SK-MEL-5 (cell line): Measurements from ENCODE around the gene PYROXD2. TPM values are rescaled to one million over a fixed set of nuclear protein-coding genes. Genes with fewer than 3 reads are reported as not detected.

ENCODE experiments used
- DNase-seq: peaks from one replicate; pipeline ENCODE4 v3.0.0-alpha.2; 2016; ENCODE audit warnings: low read depth, low spot score
- in situ Hi-C: cut with HindIII; loops from 2 replicates; pipeline ENCODE4 v1.10.0; 2016; ENCODE audit warnings: low sequenced_read_pairs, high pct_unique_total_duplicates, low pct_unique_long_range_greater_than_20kb
- total RNA-seq: library from RNA; depleted of rRNA; stranded (reverse); fragments of >200 nt; shearing (Covaris generic); gene quantifications from 2 replicates; pipeline ENCODE4 v1.2.3, GENCODE V29; 2014

PYROXD2 gene
- total RNA-seq, 1 experiment from 2014 or later, result 3.2 TPM

DNA sequence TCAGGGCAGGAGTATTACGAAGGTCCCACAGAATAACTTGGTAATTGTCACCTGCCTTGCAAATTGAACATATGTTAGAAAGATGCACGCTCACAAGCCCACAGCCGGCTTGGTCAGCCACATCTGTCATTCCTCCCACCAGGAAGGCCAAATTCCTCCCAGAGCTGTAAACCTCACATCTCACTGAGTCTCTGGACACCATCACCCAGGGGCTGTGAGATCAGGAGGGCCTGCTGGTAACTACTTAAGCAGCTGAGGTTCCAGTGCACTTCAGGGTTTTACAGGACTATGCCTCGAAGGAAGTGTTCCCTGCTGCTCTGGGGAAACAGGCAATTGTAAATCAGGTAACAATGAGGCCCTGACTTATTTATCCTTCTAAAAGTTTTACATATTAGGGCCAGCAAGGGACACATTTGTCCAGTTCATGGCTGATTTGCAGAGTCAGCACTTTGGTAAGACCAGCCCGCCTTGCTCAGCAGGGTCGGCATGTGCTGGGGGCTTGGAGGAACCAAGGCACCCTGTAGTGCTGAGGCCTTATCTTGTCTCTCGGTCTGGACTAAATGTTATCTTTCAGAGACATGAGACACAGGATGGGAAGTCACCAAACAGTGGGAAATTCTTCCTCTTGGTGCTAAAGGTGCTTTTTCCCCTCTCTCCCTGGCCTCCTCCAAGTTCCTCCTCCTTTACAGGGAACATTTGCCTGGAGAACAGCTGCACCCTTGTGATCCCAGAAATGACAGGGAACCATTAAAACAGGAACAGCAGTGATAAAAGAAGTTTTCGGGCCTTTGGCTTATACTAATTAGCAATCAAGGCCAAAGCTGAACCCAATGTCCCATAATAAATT is 34.3 kb downstream of the PYROXD2 start:
- in situ Hi-C loops, result no loop called here
- DNase-seq, result no peak

DNA sequence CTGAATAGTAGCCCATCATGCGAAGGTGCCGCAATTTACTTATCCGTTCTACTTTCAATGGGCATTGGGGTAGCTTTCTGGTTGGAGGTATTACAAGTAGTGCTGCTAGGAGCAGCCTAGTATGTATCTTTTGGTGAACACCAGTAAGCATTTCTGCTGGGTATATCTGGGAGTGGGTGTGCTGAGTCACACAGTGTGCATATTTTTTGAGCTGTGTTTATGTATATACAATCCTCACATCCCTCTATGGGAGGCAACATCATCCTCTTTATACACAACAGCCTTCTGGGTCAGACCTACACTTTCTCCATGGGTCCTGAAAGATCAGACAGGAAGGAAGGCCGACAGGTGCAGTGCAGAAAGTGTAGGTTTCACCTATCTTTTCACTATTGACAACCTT is 36.3 kb downstream of the PYROXD2 start:
- DNase-seq, result no peak
- in situ Hi-C loops, result no loop called here

DNA sequence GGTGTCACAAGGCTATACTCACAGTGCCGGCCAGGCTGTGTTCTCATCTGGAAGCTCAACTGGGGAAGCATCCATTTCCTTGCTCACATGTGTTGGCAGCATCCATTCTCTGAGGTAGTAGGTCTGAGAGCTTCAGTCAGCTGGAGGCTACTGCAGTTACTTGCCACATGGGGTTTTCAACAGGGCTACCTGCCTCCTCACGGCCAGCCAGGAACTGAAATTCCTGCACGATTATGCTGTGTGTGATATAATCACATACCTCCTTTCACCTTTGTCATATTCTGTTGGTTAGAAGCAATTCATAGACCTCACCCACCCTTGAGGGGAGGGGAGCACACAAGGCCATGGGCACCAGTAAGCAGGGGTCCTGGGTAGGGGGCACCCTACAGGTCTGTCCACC is 37.4 kb downstream of the PYROXD2 start:
- in situ Hi-C loops, result no loop called here
- no peak for DNase-seq

DNA sequence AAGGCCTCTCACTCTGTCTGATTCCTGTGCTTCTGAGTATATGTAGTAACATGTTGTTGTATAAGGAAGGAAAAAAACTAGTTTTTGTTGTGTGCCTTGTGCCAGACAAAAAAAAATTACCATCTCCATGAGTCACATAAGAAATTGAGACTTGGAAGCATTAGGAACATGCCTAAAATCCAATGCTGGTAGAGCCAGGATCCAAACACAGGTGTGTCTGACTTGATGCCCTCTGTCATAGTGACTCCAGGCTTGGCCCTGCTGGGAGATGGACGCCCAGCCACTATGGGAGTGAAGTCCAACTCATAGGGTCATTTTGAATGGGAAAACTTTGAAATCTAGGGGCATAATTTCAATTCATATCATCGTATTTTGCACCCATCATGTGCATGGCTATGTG is 38.0 kb downstream of the PYROXD2 start:
- in situ Hi-C loops, result no loop called here
- no peak for DNase-seq

DNA sequence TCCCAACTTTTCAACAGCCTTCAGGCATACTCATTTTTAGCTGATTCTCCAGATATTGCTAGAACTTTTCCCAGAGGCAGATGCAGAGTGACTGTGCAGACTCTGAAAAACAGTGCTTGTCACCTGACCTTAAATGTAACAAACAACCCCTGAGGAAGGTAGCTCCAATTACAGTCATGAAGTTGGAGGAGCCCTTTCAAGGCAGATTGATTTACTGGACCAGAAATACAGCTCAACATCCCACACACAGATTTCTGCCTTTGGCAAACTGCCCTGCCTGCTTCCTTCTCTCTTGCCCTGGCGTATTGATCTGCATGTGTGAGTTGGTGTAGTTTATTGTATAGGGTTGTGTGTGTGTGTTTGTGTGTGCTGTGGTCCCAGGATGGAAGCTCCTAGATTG is 38.5 kb downstream of the PYROXD2 start:
- in situ Hi-C loops, result no loop called here
- no peak for DNase-seq

DNA sequence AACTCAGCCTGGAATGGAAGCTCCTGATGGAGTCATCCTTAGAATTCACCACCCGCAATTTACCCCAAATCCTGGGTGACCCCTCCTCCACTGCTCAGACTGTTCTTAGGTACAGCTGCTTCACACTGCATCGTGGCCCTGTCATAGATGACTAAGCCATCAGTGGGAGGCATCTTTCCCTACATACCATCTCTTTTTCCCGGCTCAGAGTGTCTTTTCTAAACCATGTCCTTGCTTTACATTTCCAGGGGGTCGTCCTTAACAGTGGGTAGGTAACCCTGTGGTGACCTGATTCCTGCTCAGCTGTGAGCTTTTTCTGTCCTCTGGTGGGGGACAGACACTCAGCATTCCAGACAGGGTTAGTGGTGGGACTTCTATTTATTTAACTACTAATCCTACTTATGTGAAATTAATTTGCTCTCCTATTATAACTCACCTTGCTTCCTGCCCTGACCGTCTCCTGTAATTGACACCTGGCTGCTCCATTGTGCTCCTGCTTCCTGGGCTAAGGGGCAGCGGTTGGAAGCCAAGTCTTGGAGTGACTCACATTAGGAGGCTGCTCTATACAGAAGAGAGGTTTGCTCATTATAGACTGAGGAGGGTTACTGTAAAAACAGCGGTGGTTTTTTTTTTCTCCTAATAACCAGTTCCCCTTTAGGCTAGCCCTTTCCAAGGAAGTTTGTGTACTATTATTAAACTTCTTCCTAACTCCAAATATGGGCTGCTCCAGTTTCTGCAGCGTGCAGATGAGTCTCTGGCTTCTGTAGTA is 40.6 kb downstream of the PYROXD2 start:
- in situ Hi-C loops, result no loop called here

DNA sequence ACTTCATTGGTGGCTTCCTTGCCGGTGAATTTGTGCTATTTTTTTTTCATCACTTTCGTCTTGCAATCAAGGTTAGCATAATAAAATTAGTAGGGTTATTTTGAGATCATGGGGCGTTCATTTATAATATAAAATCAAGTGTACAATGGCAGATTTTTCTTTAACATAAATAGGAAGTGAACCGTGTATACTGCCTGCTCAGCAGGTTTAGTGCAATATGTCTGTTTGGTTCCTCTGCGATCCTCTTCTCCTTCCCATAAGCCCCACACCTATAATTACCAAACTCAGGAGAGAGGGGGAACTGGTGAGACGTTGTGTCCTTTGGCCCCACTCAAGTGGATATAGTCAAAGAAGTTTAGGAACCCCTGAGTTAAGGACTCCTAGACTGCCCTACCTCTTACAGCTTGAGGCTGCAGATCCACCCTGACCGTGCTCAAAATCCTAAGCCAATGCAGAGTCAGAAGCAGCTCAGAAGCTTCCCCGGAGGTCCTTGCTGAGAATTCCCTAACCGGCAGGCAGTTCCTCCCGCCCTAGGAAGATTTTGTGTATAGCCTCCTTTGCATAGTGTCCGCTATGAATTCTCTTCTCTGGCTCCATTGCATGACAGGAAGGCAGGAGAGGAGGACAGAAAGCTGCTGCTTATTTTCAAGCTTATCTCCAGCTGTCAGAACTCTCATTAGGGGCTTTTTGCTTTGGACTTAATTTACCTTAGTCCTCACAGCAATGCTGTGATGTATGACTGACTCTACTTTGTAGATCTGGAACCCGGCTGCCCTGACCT is 41.5 kb downstream of the PYROXD2 start:
- no peak for DNase-seq
- in situ Hi-C loops, result no loop called here

More for the DNA sequence above, 40.6 kb downstream of the PYROXD2 start:
- DNase-seq, result no peak

DNA sequence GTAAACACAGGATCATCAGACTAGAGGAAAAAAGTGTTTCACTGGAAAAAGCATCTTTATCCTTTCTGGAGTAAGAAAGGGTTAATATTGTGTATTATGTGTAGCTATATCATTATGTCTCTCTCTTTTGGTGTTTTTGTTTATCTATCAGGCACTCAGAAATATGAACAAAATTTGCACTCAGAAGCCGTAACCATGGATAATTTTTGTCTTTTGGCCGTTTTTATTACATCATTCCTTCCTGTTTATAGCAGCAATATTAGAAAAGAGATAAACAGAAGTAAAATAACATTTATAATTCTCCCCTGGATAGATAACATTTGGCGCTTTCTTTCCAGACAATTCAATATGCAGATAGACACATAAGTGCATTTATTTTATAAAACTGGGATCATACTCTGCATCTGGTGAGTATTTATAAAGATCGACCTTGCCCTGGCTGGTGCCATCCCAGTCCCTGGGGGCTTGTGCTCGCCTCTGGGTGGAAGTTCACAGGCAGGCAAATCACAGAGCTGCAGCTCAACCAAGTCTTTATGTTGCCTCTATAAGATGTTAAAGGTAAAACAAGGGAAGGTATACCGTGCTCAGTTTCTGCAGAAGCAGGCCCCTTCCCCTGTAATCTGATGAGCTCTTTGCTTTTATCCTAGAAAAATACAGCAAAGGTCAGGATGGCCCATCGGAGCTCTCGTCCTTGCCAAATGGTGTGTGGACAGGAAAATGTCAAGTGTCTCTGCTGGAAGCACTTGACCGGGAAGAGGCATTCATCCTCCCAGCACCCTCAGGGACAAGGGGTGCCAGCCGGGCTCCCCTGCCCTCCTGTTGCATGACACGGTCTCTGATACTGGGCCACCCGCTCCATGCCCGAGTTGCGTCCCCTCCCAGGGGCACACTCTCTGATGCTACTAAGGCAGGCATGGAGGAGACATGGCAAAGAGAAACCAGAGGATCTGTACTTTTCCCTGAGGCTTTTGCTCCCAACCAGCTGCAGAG is 43.9 kb downstream of the PYROXD2 start:
- in situ Hi-C loops, result no loop called here
- no peak for DNase-seq

DNA sequence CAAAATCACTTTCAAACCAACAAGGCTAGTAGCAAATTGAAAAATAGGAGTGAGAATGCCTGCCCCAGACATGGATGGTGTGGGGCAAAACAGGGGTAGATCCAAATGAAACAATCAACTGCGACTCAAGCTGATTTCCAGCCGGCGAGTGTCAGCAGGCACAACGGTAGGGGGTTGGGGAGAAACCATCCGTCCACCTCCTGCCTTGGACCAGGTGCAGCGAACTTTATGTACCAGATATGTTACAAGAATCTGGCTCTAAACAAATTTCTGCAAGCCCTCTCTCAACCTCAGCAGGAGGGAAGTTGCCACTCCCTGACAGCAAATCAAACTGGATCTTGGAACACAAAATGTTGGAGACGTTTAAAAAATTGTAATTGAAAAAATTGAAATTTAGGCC is 45.2 kb downstream of the PYROXD2 start:
- in situ Hi-C loops, result no loop called here
- no peak for DNase-seq

DNA sequence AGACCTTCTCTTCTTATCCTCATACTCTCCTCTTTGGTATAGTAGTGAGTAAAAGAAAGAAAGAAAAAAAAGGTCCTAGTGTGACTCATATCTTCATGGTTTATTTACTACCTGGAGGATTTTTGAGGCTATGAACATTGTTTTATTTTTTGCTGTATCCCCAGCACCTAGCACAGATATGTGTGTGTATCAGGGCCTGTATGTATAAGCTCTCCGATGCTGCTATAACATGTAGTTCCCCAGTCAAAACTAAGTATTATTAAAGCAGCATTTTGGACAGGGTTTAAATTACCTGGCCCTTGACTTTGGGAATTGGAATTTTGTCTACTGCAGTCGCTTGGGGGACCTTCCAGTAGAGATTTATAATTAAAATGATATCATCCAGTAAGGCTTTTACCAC is 46.3 kb downstream of the PYROXD2 start:
- no peak for DNase-seq
- in situ Hi-C loops, result no loop called here

DNA sequence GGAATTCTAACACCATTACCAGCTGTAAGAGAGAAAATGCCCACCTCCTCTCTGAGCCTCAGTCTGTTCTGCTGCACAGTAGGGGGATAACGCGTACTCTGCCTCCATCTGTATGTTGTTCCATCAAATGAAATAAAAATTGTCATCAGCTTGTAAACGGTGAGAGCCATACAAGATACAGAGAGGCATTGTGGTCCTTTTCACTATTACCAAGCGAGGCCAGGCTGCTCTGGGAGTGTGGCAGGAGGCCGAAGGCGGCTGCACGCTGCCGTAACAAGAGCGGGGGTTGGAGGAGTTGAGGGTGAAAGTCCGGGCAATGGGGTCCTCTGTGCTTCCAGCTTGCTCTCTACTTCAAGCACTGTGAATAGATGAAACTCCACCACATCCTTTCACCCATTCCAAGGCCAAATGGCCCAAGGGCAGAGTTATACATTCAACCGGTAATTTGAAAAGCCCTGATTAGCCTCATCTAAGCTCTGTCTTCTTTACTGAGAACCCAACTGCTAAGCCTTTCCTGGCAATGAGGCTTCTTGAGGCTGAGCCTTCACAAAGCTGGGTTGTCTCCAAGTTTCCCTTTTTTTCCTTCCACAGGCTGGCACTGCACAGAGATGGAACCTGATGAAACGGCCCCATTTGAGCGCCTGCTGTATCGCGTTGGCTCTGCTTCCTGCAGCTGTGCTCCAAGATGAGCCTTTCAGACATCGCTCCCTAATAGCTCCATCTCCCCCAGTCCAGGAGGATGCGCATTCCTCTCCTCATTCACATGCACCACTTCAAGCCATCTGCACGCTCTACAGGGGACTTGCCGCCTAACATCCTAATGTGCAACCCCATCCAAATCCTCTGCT is 47.2 kb downstream of the PYROXD2 start:
- DNase-seq, result no peak

DNA sequence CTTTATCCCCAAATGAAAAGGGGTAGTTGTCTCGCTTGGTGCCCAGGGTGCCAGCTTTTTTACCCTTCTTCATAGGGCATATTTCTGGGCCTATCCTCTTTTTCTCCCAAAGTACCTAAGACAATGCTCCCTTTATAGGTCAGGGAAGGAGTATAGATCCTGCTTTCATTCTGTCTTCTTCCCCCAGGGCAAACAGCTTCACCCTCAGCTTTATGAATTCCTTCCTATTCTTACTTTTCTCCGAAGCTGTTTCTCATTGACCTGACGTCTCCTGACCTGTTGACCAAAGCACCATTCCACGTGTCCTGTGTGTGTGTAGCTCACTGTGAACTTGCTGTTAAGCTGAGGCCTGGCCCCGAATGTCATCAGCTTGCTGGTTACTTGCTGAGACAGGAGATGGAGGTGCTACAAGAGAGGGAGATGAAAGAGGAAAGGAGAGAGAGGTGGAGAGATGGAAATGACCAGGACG is 48.9 kb downstream of the PYROXD2 start:
- DNase-seq, result peak; percentile 99

More for the DNA sequence above, 47.2 kb downstream of the PYROXD2 start:
- in situ Hi-C loops, result no loop called here

DNA sequence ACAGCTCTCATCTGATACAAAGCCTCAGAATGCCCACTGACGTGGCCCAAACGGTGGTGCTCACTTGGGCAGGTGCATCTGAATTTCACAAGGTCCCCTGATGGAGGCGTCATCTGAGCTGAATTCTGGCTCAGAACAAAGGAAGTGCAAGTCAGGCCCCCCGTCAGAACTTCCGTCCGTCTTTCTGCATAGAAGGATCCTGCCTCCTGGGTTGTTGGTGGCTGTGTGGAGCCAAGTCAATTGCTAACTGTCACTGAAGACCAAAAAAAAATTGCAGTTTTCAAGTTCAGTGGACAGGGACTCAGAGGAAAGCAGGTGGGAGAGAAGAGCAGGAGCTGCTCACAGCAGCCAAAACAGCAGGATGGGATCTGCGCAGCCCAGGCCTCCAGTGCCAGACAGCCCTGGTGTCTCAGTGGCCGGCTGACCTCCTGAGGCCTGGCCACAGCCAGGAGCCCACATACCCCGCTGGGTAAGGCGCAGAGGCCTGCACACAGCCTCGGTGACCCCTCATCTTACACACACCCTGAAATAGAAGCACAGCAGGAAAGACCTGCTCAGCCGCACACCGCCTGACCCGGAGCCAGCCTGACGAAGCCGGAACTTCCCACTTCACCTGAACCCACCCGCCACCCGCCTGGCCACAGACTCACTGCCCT is 49.4 kb downstream of the PYROXD2 start:
- DNase-seq, result peak; percentile 51
- in situ Hi-C loops, result no loop called here

More for the DNA sequence above, 48.9 kb downstream of the PYROXD2 start:
- in situ Hi-C loops, result no loop called here

DNA sequence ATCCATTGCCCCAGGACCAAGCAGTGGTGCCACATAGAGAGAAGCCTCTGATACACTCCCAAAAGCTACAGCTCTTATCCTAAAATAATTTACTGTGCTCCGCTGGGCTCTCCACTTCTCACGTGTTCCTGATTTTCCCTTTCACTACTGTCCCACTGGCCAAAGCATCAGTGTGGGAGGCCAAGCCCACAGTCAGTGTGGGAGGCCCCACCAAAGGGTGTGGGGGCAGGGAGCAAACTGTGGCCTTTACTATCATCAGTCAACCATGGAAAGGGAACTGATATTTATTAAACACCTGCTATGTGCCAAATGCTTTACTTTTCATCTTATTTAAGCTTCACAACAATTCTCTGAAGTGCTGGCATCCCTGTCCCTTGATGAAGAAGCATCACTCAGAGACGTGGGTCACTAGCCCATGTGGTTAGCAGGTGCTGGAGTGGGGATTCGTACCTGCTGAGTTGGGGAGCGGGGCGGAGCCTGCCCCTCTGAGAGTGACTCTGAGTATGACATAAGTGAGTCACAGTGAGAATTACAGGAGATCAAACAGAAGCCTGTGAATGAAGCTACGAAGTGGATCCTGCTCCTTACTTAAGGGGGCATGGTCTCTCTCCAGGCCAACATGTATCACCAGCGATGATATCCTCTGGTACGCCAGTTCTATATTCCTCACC is 50.4 kb downstream of the PYROXD2 start:
- no peak for DNase-seq
- in situ Hi-C loops, result no loop called here

DNA sequence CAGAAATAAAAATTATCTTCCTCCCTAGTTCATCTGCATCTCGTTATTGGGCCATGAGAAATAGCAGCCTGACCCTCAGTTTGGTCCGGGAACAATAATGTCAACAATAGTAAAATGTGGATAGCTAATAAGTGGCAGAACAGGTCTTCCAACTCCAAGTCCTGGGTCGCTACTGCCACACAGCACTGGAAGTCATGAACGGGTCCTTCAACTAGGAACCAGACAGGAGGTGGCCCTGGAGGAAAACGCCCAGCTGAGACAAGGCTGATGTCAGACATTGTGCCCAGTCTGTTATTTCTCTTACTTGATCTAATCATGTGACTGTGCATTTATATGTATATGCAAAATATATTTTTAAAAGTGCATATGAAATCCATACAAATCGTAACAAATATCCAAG is 51.8 kb downstream of the PYROXD2 start:
- in situ Hi-C loops, result no loop called here
- no peak for DNase-seq
